Smooth muscle cell (in vitro differentiated cells): ENCODE data around the gene CASQ2. TPM values are rescaled to one million over a fixed set of nuclear protein-coding genes. Genes with fewer than 3 reads are reported as not detected.

ENCODE experiments used
- DNase-seq: peaks from one replicate; lab custom pipeline; 2025; ENCODE audit not compliant: unreplicated experiment; lab: John Stamatoyannopoulos, UW
- H2AFZ ChIP-seq: fragments of 200-600 bp; sonication (generic); 2 replicates; pipeline ENCODE4 v1.6.0; 2016; ENCODE audit warnings: antibody characterized with exemption, low read depth, mild to moderate bottlenecking
- H3F3A ChIP-seq: fragments of 200-600 bp; sonication (generic); 2 replicates; pipeline ENCODE4 v1.6.0; 2017; ENCODE audit warnings: antibody characterized with exemption, low read depth
- H3K27ac ChIP-seq: fragments of 200-600 bp; sonication (generic); 2 replicates; pipeline ENCODE4 v1.5.1; 2016; ENCODE audit warnings: low read depth, mild to moderate bottlenecking
- H3K27me3 ChIP-seq: fragments of 200-600 bp; sonication (generic); 2 replicates; pipeline ENCODE4 v1.6.1; 2016; ENCODE audit warnings: low read depth, mild to moderate bottlenecking
- H3K36me3 ChIP-seq: fragments of 200-600 bp; sonication (generic); 2 replicates; pipeline ENCODE4 v1.5.1; 2016; ENCODE audit warnings: low read depth
- H3K4me1 ChIP-seq: fragments of 200-600 bp; sonication (generic); 2 replicates; pipeline ENCODE4 v1.5.1; 2016; ENCODE audit warnings: low read depth
- H3K4me2 ChIP-seq: fragments of 200-600 bp; sonication (generic); 2 replicates; pipeline ENCODE4 v1.6.0; 2016; ENCODE audit warnings: mild to moderate bottlenecking
- H3K4me3 ChIP-seq: fragments of 200-600 bp; sonication (generic); 2 replicates; pipeline ENCODE4 v1.5.1; 2016; ENCODE audit warnings: mild to moderate bottlenecking
- H3K79me2 ChIP-seq: fragments of 200-600 bp; sonication (generic); 2 replicates; pipeline ENCODE4 v1.6.0; 2016; ENCODE audit warnings: low read depth, mild to moderate bottlenecking
- H3K9ac ChIP-seq: fragments of 200-600 bp; sonication (generic); 2 replicates; pipeline ENCODE4 v1.6.0; 2016; ENCODE audit warnings: low read depth
- H3K9me3 ChIP-seq: fragments of 200-600 bp; sonication (generic); replicated peaks from 2 replicates; pipeline ENCODE4 v1.5.1; 2016; ENCODE audit warnings: low read depth
- H4K20me1 ChIP-seq: fragments of 200-600 bp; sonication (generic); 2 replicates; pipeline ENCODE4 v1.6.0; 2016; ENCODE audit warnings: low read depth
- CTCF ChIP-seq: fragments of 200-600 bp; sonication (generic); IDR thresholded peaks from 2 replicates; pipeline ENCODE4 v1.5.1; 2017; ENCODE audit warnings: borderline replicate concordance, mild to moderate bottlenecking, antibody characterized with exemption; ENCODE audit not compliant: insufficient read depth, poor library complexity, severe bottlenecking
- WGBS: methylation state at CpG from one replicate; pipeline ENCODE4 v1.1.7; 2016; ENCODE audit warnings: low lambda C conversion rate; 5-methylcytosine and 5-hydroxymethylcytosine counted together
- polyA plus RNA-seq: library from polyadenylated mRNA; unstranded; fragments of >200 nt; fragmentation: Nextera tagmentation; extraction: Ambion mirVana; gene quantifications from 2 replicates; pipeline ENCODE4 v1.2.1, GENCODE V29; 2016
- total RNA-seq: library from RNA; depleted of rRNA; stranded (reverse); fragments of >200 nt; gene quantifications from 2 replicates; pipeline ENCODE4 v1.2.3, GENCODE V29; 2014

Gene CASQ2
- total and polyA plus RNA-seq, 2 experiments from 2014 or later = not detected

- H3K27ac ChIP-seq = peak overlapping the region; percentile 61
- no peak for TF ChIP-seq CTCF
- H3K36me3 ChIP-seq = no peaks in the 10 kb centered on the region
- no peak overlapping the region for H2AFZ ChIP-seq
- H3K9ac ChIP-seq = no peak overlapping the region
- DNase-seq = no peak
- no peaks in the 10 kb centered on the region for H3K79me2 ChIP-seq
- WGBS = 91% methylated on average over 7 of the region's 7 CpGs
- H4K20me1 ChIP-seq = no peaks in the 10 kb centered on the region
- no peak overlapping the region for H3K4me3 ChIP-seq
- H3F3A ChIP-seq = no peaks in the 10 kb centered on the region
- H3K9me3 ChIP-seq = no peaks in the 10 kb centered on the region
- no peak overlapping the region for H3K4me2 ChIP-seq
- H3K27me3 ChIP-seq = no peaks in the 10 kb centered on the region
- peaks cover 12% of the 10 kb centered on the region for H3K4me1 ChIP-seq
Observed at GRCh38 chr1:115676498-115677181, 91.9 kb downstream of the CASQ2 start.

- H4K20me1 ChIP-seq = no peaks in the 10 kb centered on the region
- H3K27me3 ChIP-seq = no peaks in the 10 kb centered on the region
- H3K9me3 ChIP-seq = no peaks in the 10 kb centered on the region
- H2AFZ ChIP-seq = no peak overlapping the region
- no peak for DNase-seq
- no peak overlapping the region for H3K4me3 ChIP-seq
- no peaks in the 10 kb centered on the region for H3K79me2 ChIP-seq
- no peaks in the 10 kb centered on the region for H3K36me3 ChIP-seq
- H3F3A ChIP-seq = peaks cover 8% of the 10 kb centered on the region
- no peak overlapping the region for H3K4me2 ChIP-seq
- peaks cover 11% of the 10 kb centered on the region for H3K4me1 ChIP-seq
- H3K27ac ChIP-seq = no peak overlapping the region
- no peak overlapping the region for H3K9ac ChIP-seq
- no peak for TF ChIP-seq CTCF
- WGBS = 94% methylated on average over 13 of the region's 13 CpGs
Observed at GRCh38 chr1:115672224-115673009, 96.1 kb downstream of the CASQ2 start.

- Histone ChIP-seq H3K9me3 (no peaks in the 10 kb centered on the region), H3K36me3 (no peaks in the 10 kb centered on the region), H3F3A (peaks cover 8% of the 10 kb centered on the region), H3K79me2 (no peaks in the 10 kb centered on the region), H3K27ac (peak overlapping the region; percentile 3), H3K9ac (no peak overlapping the region), H2AFZ (no peak overlapping the region), H3K4me3 (no peak overlapping the region), H4K20me1 (no peaks in the 10 kb centered on the region), H3K4me1 (peaks cover under 1% of the 10 kb centered on the region), H3K4me2 (no peak overlapping the region), H3K27me3 (no peaks in the 10 kb centered on the region)
- no peak for DNase-seq
- TF ChIP-seq CTCF = no peak
- 81% methylated on average over 19 of the region's 19 CpGs for WGBS
Observed at GRCh38 chr1:115671176-115671934, 97.2 kb downstream of the CASQ2 start.
